Activated CD8-positive, alpha-beta T cell treated with anti-CD3 and anti-CD28 coated beads for 36 hours (primary cell): Measurements from ENCODE around the gene TIMELESS. TPM values are rescaled to one million over a fixed set of nuclear protein-coding genes. Genes with fewer than 3 reads are reported as not detected.
"Not testable (repeated sequence)": the region's sequence is repeated elsewhere in the genome, so short reads cannot be mapped to it uniquely, and the experiment has no call there.

Source experiments
- ATAC-seq: fragments of 200-7000 bp; cut with Tn5 transposase; one replicate; pipeline ENCODE4 v1.10.0; 2021; ENCODE audit warnings: mild to moderate bottlenecking, moderate library complexity
- CTCF ChIA-PET: fragments of 350-600 bp; sonication (Branson Sonifier 250); formaldehyde crosslinking; loops from one replicate; lab custom pipeline; 2021; ENCODE audit warnings: antibody characterized with exemption; lab: Charles Lee
- POLR2A ChIA-PET: fragments of 350-600 bp; sonication (Branson Sonifier 250); formaldehyde crosslinking; loops from one replicate; lab custom pipeline; 2021; ENCODE audit warnings: antibody characterized with exemption; lab: Charles Lee
- DNase-seq: peaks from one replicate; pipeline ENCODE4 v3.0.0-alpha.2; 2020
- H3K27ac Mint-ChIP-seq: one replicate; pipeline ENCODE4 v1.8.0; 2021; ENCODE audit warnings: mild to moderate bottlenecking, mixed read lengths
- H3K27me3 Mint-ChIP-seq: one replicate; pipeline ENCODE4 v1.8.0; 2021; ENCODE audit warnings: mixed read lengths
- H3K36me3 Mint-ChIP-seq: one replicate; pipeline ENCODE4 v1.8.0; 2021; ENCODE audit warnings: low read depth, mixed read lengths
- H3K4me1 Mint-ChIP-seq: one replicate; pipeline ENCODE4 v1.8.0; 2021; ENCODE audit warnings: low read depth, mixed read lengths
- H3K4me3 Mint-ChIP-seq: one replicate; pipeline ENCODE4 v1.8.0; 2021; ENCODE audit warnings: mild to moderate bottlenecking, moderate library complexity, mixed read lengths
- H3K9me3 Mint-ChIP-seq: one replicate; pipeline ENCODE4 v1.8.0; 2021; ENCODE audit warnings: mixed read lengths
- CTCF ChIP-seq: fragments of 200-600 bp; IDR thresholded peaks from one replicate; pipeline ENCODE4 v1.8.0; 2022; ENCODE audit warnings: antibody characterized with exemption, mild to moderate bottlenecking
- intact Hi-C: fragments of 100-400 bp; cut with micrococcal nuclease; formaldehyde crosslinking; loops from one replicate; pipeline ENCODE4 v1.10.0; 2022
- total RNA-seq, 2 experiments: library from RNA; stranded (reverse); gene quantifications; one replicate each; pipeline ENCODE4 v1.2.3, GENCODE V29; 2021

The TIMELESS gene
- total RNA-seq, 2 experiments from 2014 or later = 48.7 to 49.2 TPM

- CTCF ChIA-PET = no interaction called here
- no peak for TF ChIP-seq CTCF
- Mint-ChIP-seq H3K4me3 (no peak overlapping the region), H3K36me3 (no peaks in the 10 kb centered on the region), H3K27me3 (no peaks in the 10 kb centered on the region), H3K9me3 (no peaks in the 10 kb centered on the region), H3K4me1 (no peaks in the 10 kb centered on the region), H3K27ac (no peak overlapping the region)
- intact Hi-C loops = no loop called here
- DNase-seq (no peak), ATAC-seq (no peak)
- POLR2A ChIA-PET = interaction anchor here (1.0 kb wide), 1 partner anchor 12 kb away, joined by 3 read pairs; no protein-coding TSS in a partner anchor
Measured at GRCh38 chr12:56408799-56409417, 40.3 kb downstream of the TIMELESS start.

GRCh38 chr12:56404227-56404626 is 45.0 kb downstream of the TIMELESS start:
- H3K36me3 Mint-ChIP-seq, POLR2A ChIA-PET, ATAC-seq, H3K27ac Mint-ChIP-seq, intact Hi-C loops, H3K4me1 Mint-ChIP-seq, H3K9me3 Mint-ChIP-seq, H3K27me3 Mint-ChIP-seq, CTCF ChIA-PET, H3K4me3 Mint-ChIP-seq, DNase-seq: not testable (repeated sequence)

- H3K4me1 Mint-ChIP-seq, intact Hi-C loops, H3K4me3 Mint-ChIP-seq, ATAC-seq, CTCF ChIA-PET, POLR2A ChIA-PET, DNase-seq, H3K36me3 Mint-ChIP-seq, H3K27ac Mint-ChIP-seq, H3K27me3 Mint-ChIP-seq: not testable (repeated sequence)
- peaks cover 16% of the 10 kb centered on the region for H3K9me3 Mint-ChIP-seq
Measured at GRCh38 chr12:56401612-56402011, 47.6 kb downstream of the TIMELESS start.

- intact Hi-C loops, CTCF ChIA-PET, H3K27me3 Mint-ChIP-seq, ATAC-seq, DNase-seq, H3K36me3 Mint-ChIP-seq, H3K27ac Mint-ChIP-seq, H3K4me1 Mint-ChIP-seq, POLR2A ChIA-PET, H3K4me3 Mint-ChIP-seq: not testable (repeated sequence)
- peaks cover 16% of the 10 kb centered on the region for H3K9me3 Mint-ChIP-seq
Measured at GRCh38 chr12:56401125-56401524, 48.1 kb downstream of the TIMELESS start.

GRCh38 chr12:56399466-56399865 is 49.8 kb downstream of the TIMELESS start:
- DNase-seq, CTCF ChIA-PET, H3K4me3 Mint-ChIP-seq, intact Hi-C loops, H3K4me1 Mint-ChIP-seq, H3K27me3 Mint-ChIP-seq, POLR2A ChIA-PET, H3K27ac Mint-ChIP-seq, H3K36me3 Mint-ChIP-seq, ATAC-seq: not testable (repeated sequence)
- peaks cover 16% of the 10 kb centered on the region for H3K9me3 Mint-ChIP-seq

GRCh38 chr12:56398324-56398723 is 50.9 kb downstream of the TIMELESS start:
- H3K4me1 Mint-ChIP-seq = no peaks in the 10 kb centered on the region
- H3K27ac Mint-ChIP-seq = no peak overlapping the region
- TF ChIP-seq CTCF = no peak
- peaks cover 16% of the 10 kb centered on the region for H3K9me3 Mint-ChIP-seq
- no peak overlapping the region for H3K4me3 Mint-ChIP-seq
- H3K27me3 Mint-ChIP-seq = no peaks in the 10 kb centered on the region
- CTCF ChIA-PET = interaction anchor here (0.6 kb wide), 1 partner anchor 910 kb away, joined by 3 read pairs; no protein-coding TSS in a partner anchor
- POLR2A ChIA-PET = no interaction called here
- DNase-seq (no peak), ATAC-seq (no peak)
- intact Hi-C loops = no loop called here
- H3K36me3 Mint-ChIP-seq = no peaks in the 10 kb centered on the region

- no peaks in the 10 kb centered on the region for H3K27me3 Mint-ChIP-seq
- ChIA-PET CTCF (interaction anchor here (1.2 to 1.5 kb wide), 4 partner anchors 10 to 71 kb away, joined by 3 to 4 read pairs (median 4); partner anchors contain the start of gene STAT2), POLR2A (no interaction called here)
- no peak overlapping the region for H3K4me3 Mint-ChIP-seq
- DNase-seq (no peak), ATAC-seq (no peak)
- intact Hi-C loops = no loop called here
- no peak overlapping the region for H3K27ac Mint-ChIP-seq
- TF ChIP-seq CTCF = no peak
- no peaks in the 10 kb centered on the region for H3K9me3 Mint-ChIP-seq
- no peaks in the 10 kb centered on the region for H3K4me1 Mint-ChIP-seq
- H3K36me3 Mint-ChIP-seq = no peaks in the 10 kb centered on the region
Measured at GRCh38 chr12:56392331-56392730, 56.9 kb downstream of the TIMELESS start.
